ENCODE measurements around the gene SEC14L1. TPM values are rescaled to one million over a fixed set of nuclear protein-coding genes. Genes with fewer than 3 reads are reported as not detected.

The SEC14L1 gene
- total RNA-seq, 2 donors from 2014 or later: 31.0 to 38.8 TPM

GRCh38 chr17:77167472-77168306 lies 26.9 kb downstream of the SEC14L1 start:
- Histone ChIP-seq H3K4me3 (no peak overlapping the region), H3K27ac (no peak overlapping the region), H3K9me3 (no peaks in the 10 kb centered on the region), H3K4me1 (peaks cover 3% of the 10 kb centered on the region), H3K9ac (ENCODE audit: low read depth in 2 of 2, low read length in 2 of 2) (no peak overlapping the region), H3K27me3 (no peaks in the 10 kb centered on the region), H3K36me3 (no peaks in the 10 kb centered on the region)
- DNase-seq: no peak
- TF ChIP-seq CTCF (IDR thresholded peaks at IDR 0.05): no peak
- intact Hi-C loops (cut with DNase I): no loop called here

GRCh38 chr17:77173104-77173503 lies 32.3 kb downstream of the SEC14L1 start:
- Histone ChIP-seq H3K4me3 (no peak overlapping the region), H3K4me1 (no peaks in the 10 kb centered on the region), H3K9me3 (no peaks in the 10 kb centered on the region), H3K27me3 (no peaks in the 10 kb centered on the region), H3K9ac (ENCODE audit: low read depth in 2 of 2, low read length in 2 of 2) (no peak overlapping the region), H3K27ac (no peak overlapping the region), H3K36me3 (no peaks in the 10 kb centered on the region)
- DNase-seq: no peak
- intact Hi-C loops (cut with DNase I): no loop called here
- TF ChIP-seq CTCF (IDR thresholded peaks at IDR 0.05): no peak

GRCh38 chr17:77174928-77175661 lies 34.3 kb downstream of the SEC14L1 start:
- intact Hi-C loops (cut with DNase I): no loop called here
- H3K4me3 ChIP-seq: no peak overlapping the region
- no peak overlapping the region for H3K9ac ChIP-seq (ENCODE audit: low read depth in 2 of 2, low read length in 2 of 2)
- H3K27me3 ChIP-seq: no peaks in the 10 kb centered on the region
- no peak for TF ChIP-seq CTCF (IDR thresholded peaks at IDR 0.05)
- no peaks in the 10 kb centered on the region for H3K4me1 ChIP-seq
- DNase-seq: no peak
- H3K9me3 ChIP-seq: no peaks in the 10 kb centered on the region
- no peak overlapping the region for H3K27ac ChIP-seq
- H3K36me3 ChIP-seq: no peaks in the 10 kb centered on the region

GRCh38 chr17:77177002-77177741 lies 36.4 kb downstream of the SEC14L1 start:
- intact Hi-C loops (cut with DNase I): no loop called here
- Histone ChIP-seq H3K9ac (ENCODE audit: low read depth in 2 of 2, low read length in 2 of 2) (no peak overlapping the region), H3K4me1 (no peaks in the 10 kb centered on the region)

More at GRCh38 chr17:77177002-77177741, 36.4 kb downstream of the SEC14L1 start:
- H3K4me3 ChIP-seq: no peak overlapping the region
- no peaks in the 10 kb centered on the region for H3K27me3 ChIP-seq
- H3K9me3 ChIP-seq: no peaks in the 10 kb centered on the region
- no peak for DNase-seq
- no peaks in the 10 kb centered on the region for H3K36me3 ChIP-seq
- no peak for TF ChIP-seq CTCF (IDR thresholded peaks at IDR 0.05)
- H3K27ac ChIP-seq: no peak overlapping the region

Measured in colonic mucosa (tissue), 4 donors.